Amniotic epithelial cell (primary cell): Measurements from ENCODE around the gene SLC27A4.

Experiments used
- DNase-seq: peaks from one replicate; pipeline ENCODE4 v3.0.0-alpha.2; 2010; ENCODE audit warnings: low read depth

The SLC27A4 gene

DNA sequence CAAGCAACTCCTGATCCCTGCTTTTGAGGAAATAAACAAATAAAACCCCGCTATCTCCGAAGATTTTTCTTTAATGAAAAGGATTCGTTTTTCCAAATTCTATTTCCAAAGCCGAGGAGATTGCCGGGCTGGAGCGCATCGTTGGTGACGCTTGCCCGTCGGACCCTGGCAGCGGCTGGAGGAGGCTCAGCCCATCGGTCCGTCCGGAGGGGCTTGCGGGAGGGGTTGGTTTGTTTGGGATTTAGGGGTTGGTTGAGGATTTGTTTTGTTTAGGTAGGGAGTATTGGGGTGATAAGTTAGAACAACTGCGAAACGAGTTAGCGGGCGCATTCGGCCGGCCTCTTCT is 51.6 kb downstream of the SLC27A4 start:
- no peak for DNase-seq

DNA sequence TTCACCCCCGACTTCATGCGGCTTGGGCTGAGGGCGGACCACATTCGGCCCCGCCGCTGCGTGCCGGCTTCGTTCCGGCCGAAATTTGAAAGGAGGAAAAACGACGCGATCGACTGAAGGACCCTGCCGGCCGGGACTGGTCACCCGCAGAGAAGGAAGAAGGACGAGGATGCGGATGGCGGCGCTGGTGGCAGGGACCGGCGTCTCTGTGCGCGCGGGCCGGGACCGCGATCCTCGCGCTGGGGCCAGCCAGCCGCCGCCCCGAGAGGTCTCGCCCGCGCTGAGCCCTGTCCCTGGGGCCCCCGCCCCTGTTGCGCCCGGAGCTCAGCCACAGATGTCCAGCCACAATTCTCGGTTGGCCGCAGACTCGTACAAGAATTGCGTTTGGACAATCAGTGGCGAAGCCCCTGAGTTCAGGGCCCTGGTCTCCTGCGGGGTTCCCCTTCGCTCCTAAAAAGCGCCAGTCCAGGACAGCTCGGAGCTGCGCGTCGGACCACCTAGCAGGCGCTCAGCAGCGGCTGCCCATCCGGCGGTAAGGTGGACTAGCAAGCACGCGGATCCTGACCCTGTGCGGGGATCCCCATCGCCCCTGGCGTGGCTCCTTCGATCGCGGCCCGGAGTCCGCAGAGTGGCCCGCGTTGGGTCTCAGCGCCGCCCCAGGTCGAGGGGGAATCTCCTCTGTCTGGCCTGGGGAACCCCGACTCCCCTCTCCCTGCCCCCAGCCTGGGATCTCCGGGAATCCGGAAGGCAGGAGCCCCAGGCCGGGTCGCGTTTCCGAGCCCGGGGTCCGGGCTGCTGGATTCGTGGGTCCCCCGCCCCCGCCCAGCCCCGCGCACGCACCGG is 52.2 kb downstream of the SLC27A4 start:
- no peak for DNase-seq

DNA sequence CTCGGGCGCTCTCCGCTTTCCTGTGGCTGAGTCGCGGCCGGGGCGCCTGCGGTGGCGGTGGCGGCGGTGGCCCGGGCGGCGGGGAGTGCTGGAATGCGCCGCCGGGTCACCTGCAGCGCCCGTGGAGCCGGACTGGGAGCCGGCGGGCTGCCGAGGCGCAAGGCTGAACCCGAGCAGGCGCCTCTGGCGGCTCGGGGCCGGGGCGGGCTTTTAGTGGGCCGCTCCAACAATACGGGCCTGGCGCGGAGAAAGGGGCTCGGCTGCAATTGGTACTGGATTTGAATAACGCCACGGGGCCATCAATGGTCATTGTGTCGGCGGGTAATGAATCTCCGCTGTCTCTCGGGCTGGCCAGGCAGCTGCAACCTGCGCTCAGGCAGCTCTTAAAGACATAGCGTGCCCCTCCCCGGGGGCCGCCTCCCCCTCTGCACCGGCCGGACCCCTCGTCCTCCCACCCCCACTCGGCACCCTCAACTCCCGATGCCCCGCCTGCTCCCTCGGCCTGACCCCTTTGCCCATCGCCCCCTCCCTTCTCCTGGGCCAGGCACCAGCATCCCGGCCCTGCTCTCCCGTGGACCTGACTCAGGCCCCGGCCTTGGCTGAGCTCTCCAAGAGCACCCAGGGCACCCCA is 52.9 kb downstream of the SLC27A4 start:
- DNase-seq: peak; percentile 21

DNA sequence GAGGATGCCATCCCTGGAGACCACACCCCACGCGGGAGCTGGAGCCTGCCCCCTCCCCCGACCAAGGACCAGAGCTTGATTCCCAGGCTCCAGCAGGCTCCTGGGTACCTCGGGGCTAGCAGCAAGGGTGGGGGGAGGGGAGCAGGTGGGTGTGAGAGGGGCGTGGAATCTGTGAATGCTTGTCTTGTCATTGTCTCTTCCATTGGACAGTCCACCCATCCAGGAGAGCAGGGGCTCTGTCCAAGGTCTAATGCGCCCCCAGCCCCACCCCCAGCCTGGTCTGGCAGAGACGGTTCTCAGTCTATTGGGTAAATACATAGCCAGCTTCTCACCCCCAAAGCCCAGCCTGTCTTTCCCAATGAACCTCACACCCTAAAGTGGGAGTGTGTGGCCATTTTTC is 53.6 kb downstream of the SLC27A4 start:
- no peak for DNase-seq

DNA sequence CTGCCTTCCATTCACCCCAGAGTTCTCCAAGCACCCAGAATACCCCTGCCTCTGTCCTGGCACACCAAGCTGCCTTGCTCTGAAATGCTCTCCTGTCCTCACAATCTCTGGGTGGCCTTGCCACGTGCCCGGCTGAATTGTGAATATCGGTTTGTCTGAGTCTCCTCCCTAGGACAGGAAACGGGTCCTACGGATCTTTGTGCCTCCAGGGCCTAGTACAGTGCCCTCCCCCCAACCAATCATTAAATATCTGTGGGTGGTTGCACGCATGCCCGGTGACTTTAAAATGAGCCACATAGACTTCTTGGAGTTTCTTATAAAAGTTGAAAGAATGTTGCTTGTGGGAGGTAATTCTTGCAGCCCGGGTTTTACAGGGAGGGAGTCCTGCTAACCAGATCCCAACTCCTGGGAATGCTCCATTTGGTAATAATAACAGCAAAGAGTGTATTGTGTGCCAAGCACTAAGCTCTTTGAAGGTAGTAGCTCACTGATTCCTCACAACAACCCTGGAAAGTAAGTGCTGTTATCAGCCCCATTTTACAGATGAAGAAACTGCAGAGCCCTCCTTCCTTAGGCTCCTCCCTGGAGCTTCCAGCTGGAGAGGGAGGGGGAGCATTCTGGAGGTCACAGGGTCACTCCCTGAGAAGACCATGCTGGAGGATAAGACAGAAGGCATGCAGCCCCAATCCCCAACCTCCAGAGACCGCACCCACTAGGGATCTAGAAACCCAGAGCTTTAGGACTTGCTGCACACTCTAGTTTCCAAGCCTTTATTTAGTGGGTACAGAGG is 54.2 kb downstream of the SLC27A4 start:
- no peak for DNase-seq

DNA sequence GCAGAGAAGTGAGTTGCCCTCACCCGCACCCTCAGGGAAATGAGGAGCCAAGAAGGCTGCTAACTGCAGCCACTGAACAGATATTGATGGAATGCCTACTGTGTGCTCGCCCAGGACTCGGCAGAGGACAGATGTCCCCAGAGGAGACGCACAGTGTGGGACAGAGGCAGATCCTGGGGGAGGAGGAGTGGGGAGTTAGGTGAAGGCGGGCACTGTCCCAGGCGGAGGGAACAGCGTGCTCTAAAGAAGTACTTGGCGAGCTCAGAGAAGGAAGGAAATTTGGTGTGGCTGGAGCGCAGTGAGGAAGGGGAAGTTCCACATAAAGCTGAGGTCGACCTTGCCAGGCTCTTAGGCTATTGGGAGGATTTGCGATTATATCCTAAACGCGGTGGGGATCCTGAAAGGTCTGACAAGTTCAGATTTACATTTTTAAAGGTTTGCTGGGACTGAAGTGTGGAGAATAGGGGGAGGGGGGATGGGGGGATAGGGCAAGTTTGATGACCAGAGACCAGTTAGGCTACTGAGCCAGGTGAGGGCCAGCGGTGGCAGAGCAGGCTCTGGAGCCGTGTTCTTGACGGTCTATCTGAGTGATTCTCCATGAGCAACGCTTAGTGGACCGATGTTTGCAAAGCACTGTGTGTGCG is 56.8 kb downstream of the SLC27A4 start:
- no peak for DNase-seq

DNA sequence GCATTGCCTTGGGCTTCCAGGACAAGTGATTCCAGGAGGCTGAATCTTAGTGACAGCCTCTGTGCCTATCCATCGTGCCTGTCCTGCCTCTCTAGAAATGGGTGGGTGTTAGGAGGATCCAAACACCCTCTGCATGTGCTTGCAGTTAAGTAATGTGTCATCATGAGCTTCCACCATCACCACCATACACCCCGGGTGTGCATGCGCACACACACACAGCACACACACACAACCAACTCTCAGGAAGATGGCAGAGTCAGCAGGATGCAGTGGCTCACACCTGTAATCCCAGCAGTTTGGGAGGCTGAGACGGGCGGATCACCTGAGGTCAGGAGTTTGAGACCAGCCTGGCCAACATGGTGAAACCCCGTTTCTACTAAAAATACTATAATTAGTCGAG is 57.5 kb downstream of the SLC27A4 start:
- no peak for DNase-seq

DNA sequence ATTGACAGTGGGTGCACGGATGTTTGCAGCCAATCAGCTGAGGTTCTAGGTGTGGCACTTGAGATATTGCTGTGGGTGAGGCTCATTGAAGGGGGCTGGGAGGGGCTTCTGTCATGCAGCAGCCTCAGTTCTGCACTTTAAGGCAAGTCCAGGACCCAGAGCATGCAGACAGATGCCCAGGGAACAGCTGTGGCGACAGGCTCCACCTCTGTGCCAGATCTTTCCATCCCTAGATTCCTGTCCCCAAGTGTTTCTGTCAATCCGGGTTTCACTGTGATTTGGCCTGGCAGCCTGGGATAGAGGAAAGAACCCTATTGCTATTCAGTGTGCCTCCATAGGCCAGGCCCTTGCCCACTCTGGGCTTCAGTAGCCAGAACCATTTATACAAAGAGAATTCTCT is 59.5 kb downstream of the SLC27A4 start:
- DNase-seq: no peak

DNA sequence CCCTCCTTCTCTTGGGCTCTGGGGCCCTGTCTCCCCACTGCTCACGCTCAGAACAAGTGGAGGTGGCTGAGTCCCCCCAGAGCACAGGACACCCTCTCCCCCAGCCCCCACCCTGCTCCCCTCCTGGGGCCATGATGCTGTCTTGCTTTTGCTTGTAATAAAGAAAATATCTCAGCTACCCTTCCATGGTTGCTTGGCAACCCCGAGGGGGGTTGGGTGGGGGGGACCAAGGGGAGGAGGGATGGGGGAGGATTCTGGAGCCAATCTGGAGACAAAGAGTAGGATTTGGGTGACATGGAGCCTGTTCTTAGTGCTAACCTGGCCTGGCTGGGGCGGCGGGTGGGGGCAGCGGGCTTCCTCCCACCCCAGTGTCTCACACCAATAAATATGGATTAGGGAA is 64.2 kb downstream of the SLC27A4 start:
- no peak for DNase-seq

DNA sequence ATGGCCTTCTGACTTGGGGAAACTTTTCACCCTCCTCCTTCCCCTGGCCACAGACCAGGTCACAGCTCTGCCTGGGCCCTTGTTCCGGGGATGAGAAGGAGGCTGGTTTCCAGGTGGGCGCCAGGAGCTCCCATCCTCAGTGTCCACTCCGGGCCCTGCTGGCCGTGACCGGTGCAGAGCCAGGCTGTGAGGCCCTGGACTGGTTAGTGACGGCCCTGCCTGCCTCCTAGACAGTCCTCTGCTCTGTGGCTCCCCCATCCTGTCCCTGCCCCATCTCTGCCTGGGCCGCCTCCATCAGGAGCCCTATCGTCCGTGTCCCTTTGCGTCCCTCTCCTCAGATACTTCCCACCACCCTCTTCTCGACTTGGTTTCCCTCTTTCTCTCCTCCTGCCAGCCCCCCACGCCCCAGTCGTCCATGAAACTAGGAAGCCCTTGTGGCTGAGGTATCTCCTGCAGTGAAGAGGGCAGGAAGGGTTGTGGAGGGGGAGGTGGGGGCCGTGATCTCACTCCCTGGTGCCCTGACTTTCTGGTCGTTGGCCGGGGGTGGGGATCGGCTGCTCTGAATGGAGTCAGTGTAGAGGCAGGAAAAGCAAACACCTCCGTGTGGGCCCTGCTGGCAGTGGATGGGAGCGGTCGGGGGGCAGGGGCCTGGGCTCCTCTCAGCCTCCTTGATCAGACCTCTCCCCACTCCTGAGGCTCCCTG is 64.9 kb downstream of the SLC27A4 start:
- no peak for DNase-seq

DNA sequence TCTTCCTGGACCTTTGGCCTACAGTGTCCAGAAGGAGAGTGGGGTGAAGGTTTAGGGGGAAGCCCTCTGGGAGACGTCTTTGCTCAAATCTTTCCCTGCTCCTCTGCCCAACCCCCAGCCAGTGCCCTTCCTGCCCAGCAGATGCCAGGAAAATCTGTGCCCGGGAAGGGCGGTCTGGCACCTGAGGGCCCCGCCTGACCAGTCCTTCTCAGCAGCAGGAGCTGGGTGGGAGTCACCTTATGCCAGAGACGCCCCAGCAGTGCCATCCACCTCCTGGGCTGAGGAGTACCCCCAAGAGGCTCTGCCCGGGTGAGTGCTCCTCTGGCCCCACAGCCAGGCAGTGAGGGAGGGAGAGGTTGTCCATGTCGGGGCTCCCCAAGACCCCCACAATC is 65.4 kb downstream of the SLC27A4 start:
- DNase-seq: no peak

DNA sequence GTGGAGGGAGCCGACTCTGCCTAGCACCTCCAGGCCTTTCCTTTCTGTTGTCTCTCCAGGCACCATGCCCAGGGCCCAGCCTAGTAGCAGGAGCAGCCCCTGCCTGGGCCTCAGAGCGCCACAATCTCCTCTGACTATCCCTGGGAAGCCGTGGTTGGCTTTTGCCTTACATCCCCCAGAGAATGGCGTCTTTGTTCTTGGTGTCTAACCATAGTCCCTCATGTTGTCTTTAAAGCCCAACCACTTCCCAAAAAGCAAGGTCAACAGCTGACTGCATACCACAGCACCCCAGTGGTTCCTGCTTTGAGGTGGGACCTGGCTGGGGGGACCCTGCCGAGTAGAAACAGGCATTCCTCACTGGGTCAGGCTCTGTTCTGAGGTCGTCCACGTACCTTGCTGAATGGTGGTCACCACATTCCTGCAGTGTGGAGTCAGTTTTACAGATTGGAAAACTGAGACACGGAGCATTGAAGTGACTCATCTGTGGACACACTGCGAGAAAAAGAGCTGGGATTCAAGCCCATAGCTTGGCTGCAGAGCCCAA is 66.6 kb downstream of the SLC27A4 start:
- no peak for DNase-seq

DNA sequence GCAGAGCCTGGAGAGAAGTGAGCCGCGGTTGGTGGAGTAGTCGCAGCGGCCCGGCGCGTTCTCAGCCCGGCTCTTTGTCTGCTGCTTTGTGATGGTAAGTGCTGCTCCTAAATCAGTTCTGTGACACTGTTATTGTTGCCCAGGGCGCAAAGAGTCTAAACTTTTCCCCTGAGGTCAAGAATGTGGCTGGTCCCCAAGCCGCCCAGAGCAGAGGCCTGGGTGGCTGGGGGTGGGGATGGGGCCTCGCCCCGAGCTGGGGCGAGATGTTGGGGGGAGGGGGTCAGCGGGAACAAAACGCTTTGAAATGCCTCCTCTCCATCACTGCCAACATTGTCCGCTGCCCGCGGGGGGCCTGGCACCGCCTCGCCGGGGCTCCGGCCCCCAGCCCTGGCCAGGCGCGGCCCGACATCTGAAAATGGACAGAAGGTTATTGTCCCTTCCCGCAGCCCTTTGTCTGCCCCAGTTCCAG is 68.7 kb downstream of the SLC27A4 start:
- DNase-seq: no peak

DNA sequence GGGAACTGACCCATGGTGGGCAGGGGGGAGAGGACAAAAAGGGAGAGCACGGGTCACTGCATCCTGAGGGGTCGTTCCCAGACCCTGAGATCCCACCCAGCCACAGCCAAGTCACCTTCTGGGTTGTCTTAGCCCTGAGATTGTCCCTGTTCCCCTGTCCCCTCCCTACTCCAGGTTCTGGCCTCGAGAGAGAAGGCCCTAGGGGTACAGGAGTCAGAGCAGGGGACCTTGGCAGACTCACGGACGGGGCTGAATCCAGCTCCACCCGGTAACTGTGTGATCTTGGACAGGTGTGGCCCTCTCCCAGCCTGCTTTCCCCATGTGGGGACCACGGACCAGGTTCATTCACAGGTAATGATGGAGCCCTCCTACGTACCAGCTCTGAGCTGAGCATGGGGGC is 69.1 kb downstream of the SLC27A4 start:
- no peak for DNase-seq

DNA sequence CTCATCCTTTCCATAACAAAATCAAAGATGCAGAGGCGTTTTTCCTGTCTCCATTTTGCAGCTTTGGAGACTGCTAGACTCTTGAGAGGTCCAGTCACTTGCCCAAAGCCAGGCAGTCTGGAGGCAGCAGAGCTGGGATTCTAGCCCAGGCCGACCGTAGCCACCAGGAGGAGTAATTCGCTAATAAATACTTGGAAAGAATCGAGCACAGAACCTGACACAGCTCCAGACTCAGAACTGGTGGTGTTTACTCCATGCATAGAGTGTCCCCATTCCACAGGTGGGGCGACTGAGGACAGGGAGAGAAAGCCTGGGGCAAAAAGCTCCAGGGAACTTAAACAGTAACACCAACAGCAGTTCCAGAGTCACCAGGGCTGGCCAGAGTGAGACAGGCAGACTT is 69.7 kb downstream of the SLC27A4 start:
- no peak for DNase-seq
